GM12878 (cell line): Measurements from ENCODE around the gene HS3ST3A1. TPM values are rescaled to one million over a fixed set of nuclear protein-coding genes. Genes with fewer than 3 reads are reported as not detected.

Experiments used
- ATAC-seq: fragments of 200-7000 bp; cut with Tn5 transposase; 3 replicates; pipeline ENCODE4 v1.9.1; 2020; ENCODE audit warnings: mild to moderate bottlenecking, moderate library complexity
- BruUV-seq: library from RNA; stranded (reverse); fragments of 400-500 nt; replicated peaks from 2 replicates; lab custom pipeline; 2021; lab: Mats Ljungman, UMichigan
- CTCF ChIA-PET: fragments of 300-600 bp; sonication (Branson Sonifier 250); formaldehyde crosslinking; extraction: SDS; loops from one replicate; lab custom pipeline; 2021; ENCODE audit warnings: inconsistent platforms; lab: Yijun Ruan, JAX
- POLR2A ChIA-PET: fragments of 350-600 bp; formaldehyde crosslinking; extraction: SDS; loops from one replicate; lab custom pipeline; 2021; ENCODE audit warnings: inconsistent platforms; lab: Charles Lee
- RAD21 ChIA-PET: fragments of 300-600 bp; sonication (Branson Sonifier 250); formaldehyde crosslinking; loops from one replicate; lab custom pipeline; 2023; ENCODE audit warnings: antibody characterized with exemption; ENCODE audit not compliant: unreplicated experiment; lab: Charles Lee
- SMC1A ChIA-PET: fragments of 300-600 bp; sonication (Branson Sonifier 250); formaldehyde crosslinking; loops from one replicate; lab custom pipeline; 2023; ENCODE audit not compliant: unreplicated experiment, uncharacterized antibody; lab: Charles Lee
- DNase-seq: peaks from one replicate; pipeline ENCODE4 v3.0.0-alpha.2; 2011; ENCODE audit warnings: low read depth, low spot score
- FAIRE-seq: peaks from 3 replicates; lab custom pipeline; 2011; peaks lifted over from hg19 to GRCh38; lab: Jason Lieb, UNC
- H2AFZ ChIP-seq: 2 replicates; pipeline ENCODE4 v1.6.0; 2011; ENCODE audit warnings: low read depth, low read length, control low read depth; ENCODE audit not compliant: control insufficient read depth
- H3K27ac ChIP-seq: 2 replicates; pipeline ENCODE4 v1.5.1; 2011; ENCODE audit warnings: control low read depth; ENCODE audit not compliant: control insufficient read depth, insufficient read depth
- H3K27me3 ChIP-seq, 2 experiments: replicated peaks in 1 of 2; 2 replicates each; pipeline versions ENCODE4 v1.6.0 to v1.6.1; 2011; ENCODE audit warnings: low read length in 1 of 2; ENCODE audit not compliant: control insufficient read depth in 2 of 2, insufficient read depth in 2 of 2
- H3K36me3 ChIP-seq, 2 experiments: 2 replicates each; pipeline ENCODE4 v1.5.1; 2011; ENCODE audit warnings: low read length in 1 of 2; ENCODE audit not compliant: control insufficient read depth in 2 of 2, insufficient read depth in 2 of 2
- H3K4me1 ChIP-seq: 2 replicates; pipeline ENCODE4 v1.6.1; 2011; ENCODE audit warnings: mild to moderate bottlenecking, low read length, moderate library complexity, mixed read lengths; ENCODE audit not compliant: control insufficient read depth, insufficient read depth
- H3K4me2 ChIP-seq: 2 replicates; pipeline ENCODE4 v1.6.0; 2011; ENCODE audit warnings: control low read depth; ENCODE audit not compliant: control insufficient read depth, insufficient read depth
- H3K4me3 ChIP-seq: fragments of 200-600 bp; sonication (generic); 2 replicates; pipeline ENCODE4 v1.5.1; 2016
- H3K79me2 ChIP-seq: 2 replicates; pipeline ENCODE4 v1.6.0; 2011; ENCODE audit warnings: low read length; ENCODE audit not compliant: control insufficient read depth, insufficient read depth
- H3K9ac ChIP-seq: 2 replicates; pipeline ENCODE4 v1.8.0; 2011; ENCODE audit warnings: low read length, control low read depth, mixed read lengths; ENCODE audit not compliant: control insufficient read depth, insufficient read depth
- H3K9me3 ChIP-seq: replicated peaks from 3 replicates; pipeline ENCODE4 v1.5.1; 2011; ENCODE audit warnings: mild to moderate bottlenecking, low read length; ENCODE audit not compliant: control insufficient read depth, insufficient read depth
- H4K20me1 ChIP-seq: 2 replicates; pipeline ENCODE4 v1.6.0; 2011; ENCODE audit not compliant: control insufficient read depth, insufficient read depth
- SPI1 ChIP-seq: IDR thresholded peaks from 2 replicates; pipeline ENCODE4 v1.6.1; 2011; ENCODE audit warnings: low read depth, mild to moderate bottlenecking, low read length, moderate library complexity, borderline replicate concordance; ENCODE audit not compliant: insufficient read depth
- TCF7 ChIP-seq: IDR thresholded peaks from 2 replicates; pipeline ENCODE4 v1.6.1; 2014; ENCODE audit warnings: antibody characterized with exemption, borderline replicate concordance
- WGBS: methylation state at CpG from one replicate; pipeline ENCODE4 v1.1.6; 2016; ENCODE audit warnings: low lambda C conversion rate; ENCODE audit not compliant: insufficient replicate concordance, insufficient coverage; ENCODE audit errors: missing lambda C conversion rate; 5-methylcytosine and 5-hydroxymethylcytosine counted together
- in situ Hi-C: fragments of 300-500 bp; cut with MboI; formaldehyde crosslinking; loops from 9 replicates; pipeline ENCODE4 v1.14.3; 2018; ENCODE audit warnings: mixed read lengths
- intact Hi-C: fragments of 100-400 bp; cut with micrococcal nuclease; formaldehyde crosslinking; loops from one replicate; pipeline ENCODE4 v1.14.2; 2022; ENCODE audit not compliant: unreplicated experiment
- polyA plus RNA-seq, 11 experiments: library from polyadenylated mRNA; depleted of rRNA in 4 of 11; unstranded in 6 of 11; stranded (reverse) in 5 of 11; fragments of >200 nt; fragmentation: Nextera tagmentation in 4 of 11; fragmentation: Illumina TruSeq in 1 of 11; extraction: Ambion mirVana in 4 of 11; extraction: Trizol in 1 of 11; gene quantifications; 1 replicate in 1 of 11; 2 replicates in 10 of 11; pipeline versions ENCODE4 v1.2.1 to v1.2.3, GENCODE V29; 2011 to 2016; ENCODE audit warnings: inconsistent platforms in 2 of 11, missing spikeins in 2 of 11, low read depth in 1 of 11
- total RNA-seq, 4 experiments: library from RNA; depleted of rRNA in 3 of 4; stranded (reverse); fragments of >200 nt in 3 of 4; fragmentation: Illumina TruSeq in 1 of 4; extraction: Trizol in 1 of 4; gene quantifications; 2 replicates each; pipeline versions ENCODE4 v1.2.1 to v1.2.3, GENCODE V29; 2013 to 2021
- TF ChIP-seq, protein P1 (sequence below): fragments of 450-650 bp; IDR thresholded peaks from 2 replicates; pipeline ENCODE4 v1.6.1; 2018; ENCODE audit warnings: borderline replicate concordance, mild to moderate bottlenecking; ENCODE audit not compliant: partially characterized antibody

HS3ST3A1 gene
- total and polyA plus RNA-seq, 10 of the 15 experiments (the other 5 are each of a cell fraction or from before 2014, with no cell fraction given): 0.24 to 0.26 TPM; not detected in 8

DNA sequence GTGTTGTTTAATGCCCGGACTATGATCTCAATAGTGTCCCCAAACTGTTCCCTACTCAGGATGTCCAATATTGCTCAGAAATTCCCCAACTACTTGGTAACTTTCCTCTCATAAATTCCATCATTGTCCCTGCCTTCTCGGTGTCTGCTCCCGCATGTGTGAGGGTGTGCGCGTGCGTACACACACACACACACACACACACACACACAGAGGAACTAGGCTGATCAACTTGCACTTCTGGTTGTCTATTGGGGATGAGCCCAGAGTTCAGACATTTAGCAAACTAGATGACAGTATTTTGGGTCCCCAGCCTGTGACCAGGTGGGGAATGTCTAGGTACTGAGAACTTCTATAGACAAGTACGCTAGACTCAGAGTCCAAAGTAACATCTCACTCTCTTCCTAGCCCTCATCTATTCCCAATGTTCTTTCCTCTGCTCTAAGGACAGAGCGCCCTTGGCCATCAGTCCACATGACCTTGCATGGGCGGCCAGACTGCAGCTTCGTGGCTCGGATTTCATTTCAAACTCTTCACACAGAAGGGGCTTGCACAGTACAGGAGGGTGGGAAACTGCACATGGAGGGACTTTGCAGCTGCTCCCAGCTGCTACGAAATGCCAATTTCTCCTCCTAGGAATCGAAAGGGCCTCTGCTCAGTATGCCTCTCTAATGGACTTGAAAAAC, 5.3 kb downstream of the HS3ST3A1 start:
- Histone ChIP-seq H3K27ac (no peak overlapping the region), H3K4me1 (no peaks in the 10 kb centered on the region), H4K20me1 (no peaks in the 10 kb centered on the region), H3K9ac (no peak overlapping the region), H3K79me2 (no peaks in the 10 kb centered on the region), H3K4me3 (no peak overlapping the region), H3K4me2 (no peak overlapping the region), H3K9me3 (no peaks in the 10 kb centered on the region), H2AFZ (no peak overlapping the region), H3K27me3 (no peaks in the 10 kb centered on the region; a peak in 1 of 4 replicates), H3K36me3 (no peaks in the 10 kb centered on the region)
- 44% methylated on average over 13 of the region's 13 CpGs for WGBS
- intact Hi-C loops: loop anchor here (5.0 to 10.0 kb wide), 2 partner anchors 259 to 1578 kb away; no protein-coding TSS in a partner anchor
- FAIRE-seq (no peak), ATAC-seq (no peak), DNase-seq (no peak)
- no TSS peak for BruUV-seq
- RAD21 ChIA-PET: interaction anchor here (0.6 to 1.4 kb wide), 3 partner anchors 74 to 1330 kb away, joined by 3 to 7 read pairs (median 4); no protein-coding TSS in a partner anchor
- SMC1A ChIA-PET: interaction anchor here (0.7 to 1.1 kb wide), 4 partner anchors 10 to 1329 kb away, joined by 3 to 4 read pairs (median 3); no protein-coding TSS in a partner anchor
- POLR2A ChIA-PET: no interaction called here
- TF ChIP-seq, protein P1, sequence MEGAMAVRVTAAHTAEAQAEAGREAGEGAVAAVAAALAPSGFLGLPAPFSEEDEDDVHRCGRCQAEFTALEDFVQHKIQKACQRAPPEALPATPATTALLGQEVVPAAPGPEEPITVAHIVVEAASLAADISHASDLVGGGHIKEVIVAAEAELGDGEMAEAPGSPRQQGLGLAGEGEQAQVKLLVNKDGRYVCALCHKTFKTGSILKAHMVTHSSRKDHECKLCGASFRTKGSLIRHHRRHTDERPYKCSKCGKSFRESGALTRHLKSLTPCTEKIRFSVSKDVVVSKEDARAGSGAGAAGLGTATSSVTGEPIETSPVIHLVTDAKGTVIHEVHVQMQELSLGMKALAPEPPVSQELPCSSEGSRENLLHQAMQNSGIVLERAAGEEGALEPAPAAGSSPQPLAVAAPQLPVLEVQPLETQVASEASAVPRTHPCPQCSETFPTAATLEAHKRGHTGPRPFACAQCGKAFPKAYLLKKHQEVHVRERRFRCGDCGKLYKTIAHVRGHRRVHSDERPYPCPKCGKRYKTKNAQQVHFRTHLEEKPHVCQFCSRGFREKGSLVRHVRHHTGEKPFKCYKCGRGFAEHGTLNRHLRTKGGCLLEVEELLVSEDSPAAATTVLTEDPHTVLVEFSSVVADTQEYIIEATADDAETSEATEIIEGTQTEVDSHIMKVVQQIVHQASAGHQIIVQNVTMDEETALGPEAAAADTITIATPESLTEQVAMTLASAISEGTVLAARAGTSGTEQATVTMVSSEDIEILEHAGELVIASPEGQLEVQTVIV: no peak
- TF ChIP-seq TCF7 (no peak), SPI1 (no peak)
- in situ Hi-C loops: no loop called here
- CTCF ChIA-PET: interaction anchor here (0.6 to 2.6 kb wide), 14 partner anchors 21 to 1330 kb away, joined by 3 to 11 read pairs (median 4); no protein-coding TSS in a partner anchor
